Panc1 (cell line): ENCODE data around the gene TEX53. TPM values are rescaled to one million over a fixed set of nuclear protein-coding genes. Genes with fewer than 3 reads are reported as not detected.

Source experiments
- ATAC-seq: fragments of 200-7000 bp; cut with Tn5 transposase; 2 replicates; pipeline ENCODE4 v1.9.1; 2020; ENCODE audit warnings: mild to moderate bottlenecking, moderate library complexity
- BruUV-seq: library from RNA; stranded (reverse); fragments of 400-500 nt; replicated peaks from 2 replicates; lab custom pipeline; 2021; lab: Mats Ljungman, UMichigan
- CTCF ChIA-PET: fragments of 300-600 bp; sonication (Branson Sonifier 250); formaldehyde crosslinking; loops from one replicate; lab custom pipeline; 2022; ENCODE audit warnings: antibody characterized with exemption; lab: Charles Lee
- POLR2A ChIA-PET: fragments of 300-600 bp; sonication (Branson Sonifier 250); formaldehyde crosslinking; loops from one replicate; lab custom pipeline; 2022; ENCODE audit warnings: antibody characterized with exemption; lab: Charles Lee
- DNase-seq: peaks from one replicate; pipeline ENCODE4 v3.0.0-alpha.2; 2010; ENCODE audit warnings: low read depth, low spot score
- H3K27ac ChIP-seq: 2 replicates; pipeline ENCODE4 v1.5.1; 2011; ENCODE audit warnings: mild to moderate bottlenecking, low read length, inconsistent platforms
- H3K27me3 ChIP-seq: fragments of 200-500 bp; sonication (Bioruptor generic); 2 replicates; pipeline ENCODE4 v1.6.0; 2014; ENCODE audit warnings: low read length, inconsistent platforms; ENCODE audit not compliant: control insufficient read depth, insufficient read depth
- H3K36me3 ChIP-seq: fragments of 200-500 bp; sonication (Bioruptor generic); 2 replicates; pipeline ENCODE4 v1.5.1; 2014; ENCODE audit warnings: inconsistent platforms, mild to moderate bottlenecking, low read length, moderate library complexity; ENCODE audit not compliant: control insufficient read depth, insufficient read depth
- H3K4me1 ChIP-seq: 2 replicates; pipeline ENCODE4 v1.5.1; 2011; ENCODE audit warnings: inconsistent platforms, mild to moderate bottlenecking, low read length, moderate library complexity; ENCODE audit not compliant: control insufficient read depth, insufficient read depth
- H3K4me3 ChIP-seq, 2 experiments: 2 replicates each; pipeline ENCODE4 v1.5.1; 2011 to 2012; ENCODE audit warnings: low read depth in 2 of 2, low read length in 2 of 2, mild to moderate bottlenecking in 2 of 2, inconsistent platforms in 1 of 2, moderate library complexity in 1 of 2
- H3K9me3 ChIP-seq: fragments of 200-500 bp; sonication (Bioruptor generic); 2 replicates; pipeline ENCODE4 v1.5.1; 2014; ENCODE audit warnings: low read depth, mild to moderate bottlenecking, inconsistent platforms, low read length, moderate library complexity; ENCODE audit not compliant: control insufficient read depth, insufficient read depth
- POLR2AphosphoS5 ChIP-seq: IDR thresholded peaks from 2 replicates; pipeline ENCODE4 v1.6.1; 2012; ENCODE audit warnings: mild to moderate bottlenecking, low read depth, low read length, moderate library complexity
- SIN3A ChIP-seq: IDR thresholded peaks from 2 replicates; pipeline ENCODE4 v1.6.1; 2012; ENCODE audit warnings: low read depth, mild to moderate bottlenecking, low read length, moderate library complexity, borderline replicate concordance; ENCODE audit not compliant: insufficient read depth
- TCF7L2 ChIP-seq: IDR thresholded peaks from 2 replicates; pipeline ENCODE4 v1.6.1; 2011; ENCODE audit warnings: mild to moderate bottlenecking, low read depth, low read length, inconsistent platforms
- in situ Hi-C: cut with HindIII; loops from 2 replicates; pipeline ENCODE4 v1.10.0; 2016; ENCODE audit warnings: low sequenced_read_pairs, low pct_unique_long_range_greater_than_20kb
- intact Hi-C: fragments of 100-400 bp; cut with micrococcal nuclease; formaldehyde crosslinking; loops from one replicate; pipeline ENCODE4 v1.10.0; 2022; ENCODE audit not compliant: unreplicated experiment
- total RNA-seq: library from RNA; stranded (reverse); gene quantifications from one replicate; pipeline ENCODE4 v1.2.1, GENCODE V29; 2021; ENCODE audit not compliant: unreplicated experiment
- TF ChIP-seq, protein P1 (sequence below): fragments of 450-650 bp; IDR thresholded peaks from 2 replicates; pipeline ENCODE4 v1.5.1; 2017; ENCODE audit warnings: mild to moderate bottlenecking
- TF ChIP-seq, protein P2 (sequence below), 2 experiments: IDR thresholded peaks; 2 replicates each; pipeline ENCODE4 v1.6.1; 2011 to 2012; ENCODE audit warnings: low read depth in 2 of 2, control low read depth in 1 of 2, low read length in 1 of 2, mild to moderate bottlenecking in 1 of 2, moderate library complexity in 1 of 2; ENCODE audit not compliant: insufficient read depth in 1 of 2

The TEX53 gene
- total RNA-seq, 1 experiment from 2014 or later: not detected

DNA sequence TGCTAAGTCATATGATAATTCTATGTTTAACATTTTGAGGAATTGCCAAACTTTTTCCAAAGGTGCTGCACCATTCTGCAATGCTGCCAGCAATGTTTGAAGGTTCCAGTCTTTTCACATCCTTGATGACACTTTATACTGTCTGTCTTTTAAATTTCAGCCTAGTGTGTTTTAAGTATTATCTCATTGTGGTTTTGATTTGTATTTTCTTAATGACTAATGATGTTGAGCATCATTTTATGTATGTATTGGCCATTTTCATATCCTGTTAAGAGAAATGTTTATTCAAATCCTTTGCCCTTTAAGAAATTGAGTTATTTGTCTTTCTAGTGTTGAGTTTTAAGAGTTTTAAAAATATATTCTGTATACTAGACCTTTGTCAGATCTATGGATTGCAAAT, 29.4 kb upstream of the TEX53 start:
- POLR2A ChIA-PET: no interaction called here
- no TSS peak for BruUV-seq
- CTCF ChIA-PET: no interaction called here
- Histone ChIP-seq H3K4me1 (no peaks in the 10 kb centered on the region), H3K4me3 (no peak overlapping the region), H3K36me3 (no peaks in the 10 kb centered on the region), H3K9me3 (no peaks in the 10 kb centered on the region), H3K27me3 (no peaks in the 10 kb centered on the region), H3K27ac (no peak overlapping the region)
- in situ Hi-C loops: no loop called here
- ATAC-seq: no peak
- DNase-seq: no peak
- intact Hi-C loops: no loop called here
- TF ChIP-seq POLR2AphosphoS5: no peak
- no peak for TF ChIP-seq SIN3A
- no peak for TF ChIP-seq TCF7L2
- TF ChIP-seq, protein P1, sequence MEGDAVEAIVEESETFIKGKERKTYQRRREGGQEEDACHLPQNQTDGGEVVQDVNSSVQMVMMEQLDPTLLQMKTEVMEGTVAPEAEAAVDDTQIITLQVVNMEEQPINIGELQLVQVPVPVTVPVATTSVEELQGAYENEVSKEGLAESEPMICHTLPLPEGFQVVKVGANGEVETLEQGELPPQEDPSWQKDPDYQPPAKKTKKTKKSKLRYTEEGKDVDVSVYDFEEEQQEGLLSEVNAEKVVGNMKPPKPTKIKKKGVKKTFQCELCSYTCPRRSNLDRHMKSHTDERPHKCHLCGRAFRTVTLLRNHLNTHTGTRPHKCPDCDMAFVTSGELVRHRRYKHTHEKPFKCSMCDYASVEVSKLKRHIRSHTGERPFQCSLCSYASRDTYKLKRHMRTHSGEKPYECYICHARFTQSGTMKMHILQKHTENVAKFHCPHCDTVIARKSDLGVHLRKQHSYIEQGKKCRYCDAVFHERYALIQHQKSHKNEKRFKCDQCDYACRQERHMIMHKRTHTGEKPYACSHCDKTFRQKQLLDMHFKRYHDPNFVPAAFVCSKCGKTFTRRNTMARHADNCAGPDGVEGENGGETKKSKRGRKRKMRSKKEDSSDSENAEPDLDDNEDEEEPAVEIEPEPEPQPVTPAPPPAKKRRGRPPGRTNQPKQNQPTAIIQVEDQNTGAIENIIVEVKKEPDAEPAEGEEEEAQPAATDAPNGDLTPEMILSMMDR: no peak
- TF ChIP-seq, protein P2, sequence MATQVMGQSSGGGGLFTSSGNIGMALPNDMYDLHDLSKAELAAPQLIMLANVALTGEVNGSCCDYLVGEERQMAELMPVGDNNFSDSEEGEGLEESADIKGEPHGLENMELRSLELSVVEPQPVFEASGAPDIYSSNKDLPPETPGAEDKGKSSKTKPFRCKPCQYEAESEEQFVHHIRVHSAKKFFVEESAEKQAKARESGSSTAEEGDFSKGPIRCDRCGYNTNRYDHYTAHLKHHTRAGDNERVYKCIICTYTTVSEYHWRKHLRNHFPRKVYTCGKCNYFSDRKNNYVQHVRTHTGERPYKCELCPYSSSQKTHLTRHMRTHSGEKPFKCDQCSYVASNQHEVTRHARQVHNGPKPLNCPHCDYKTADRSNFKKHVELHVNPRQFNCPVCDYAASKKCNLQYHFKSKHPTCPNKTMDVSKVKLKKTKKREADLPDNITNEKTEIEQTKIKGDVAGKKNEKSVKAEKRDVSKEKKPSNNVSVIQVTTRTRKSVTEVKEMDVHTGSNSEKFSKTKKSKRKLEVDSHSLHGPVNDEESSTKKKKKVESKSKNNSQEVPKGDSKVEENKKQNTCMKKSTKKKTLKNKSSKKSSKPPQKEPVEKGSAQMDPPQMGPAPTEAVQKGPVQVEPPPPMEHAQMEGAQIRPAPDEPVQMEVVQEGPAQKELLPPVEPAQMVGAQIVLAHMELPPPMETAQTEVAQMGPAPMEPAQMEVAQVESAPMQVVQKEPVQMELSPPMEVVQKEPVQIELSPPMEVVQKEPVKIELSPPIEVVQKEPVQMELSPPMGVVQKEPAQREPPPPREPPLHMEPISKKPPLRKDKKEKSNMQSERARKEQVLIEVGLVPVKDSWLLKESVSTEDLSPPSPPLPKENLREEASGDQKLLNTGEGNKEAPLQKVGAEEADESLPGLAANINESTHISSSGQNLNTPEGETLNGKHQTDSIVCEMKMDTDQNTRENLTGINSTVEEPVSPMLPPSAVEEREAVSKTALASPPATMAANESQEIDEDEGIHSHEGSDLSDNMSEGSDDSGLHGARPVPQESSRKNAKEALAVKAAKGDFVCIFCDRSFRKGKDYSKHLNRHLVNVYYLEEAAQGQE (IDR thresholded peaks at IDR 0.05; ENCODE audit: insufficient read depth in 1 of 2, low read depth in 2 of 2, low read length in 1 of 2): no peak

DNA sequence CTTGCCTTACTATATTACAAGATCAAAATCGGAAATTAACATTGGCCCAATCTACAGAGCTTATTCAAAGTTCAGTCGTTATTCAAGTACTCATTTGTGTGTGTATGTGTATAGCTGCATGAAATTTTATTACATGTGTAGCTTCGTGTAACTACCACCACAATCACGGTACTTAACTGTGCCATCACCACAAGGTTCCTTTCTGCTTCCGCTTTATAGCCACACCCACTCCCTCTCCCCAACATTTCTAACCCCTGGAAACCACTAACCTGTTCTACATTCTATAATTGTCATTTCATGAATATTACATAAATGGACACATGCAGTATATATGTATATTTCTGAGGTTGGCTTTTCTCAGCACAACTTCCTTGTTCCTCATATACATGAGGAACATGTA, 28.3 kb upstream of the TEX53 start:
- Histone ChIP-seq H3K36me3 (no peaks in the 10 kb centered on the region), H3K9me3 (no peaks in the 10 kb centered on the region), H3K27me3 (no peaks in the 10 kb centered on the region), H3K4me1 (no peaks in the 10 kb centered on the region), H3K27ac (no peak overlapping the region), H3K4me3 (no peak overlapping the region)
- ChIA-PET CTCF (interaction anchor here (0.7 kb wide), 1 partner anchor 179 kb away, joined by 4 read pairs; no protein-coding TSS in a partner anchor), POLR2A (interaction anchor here (0.5 kb wide), 1 partner anchor 287 kb away, joined by 6 read pairs; no protein-coding TSS in a partner anchor)
- no peak for DNase-seq
- in situ Hi-C loops (no loop called here), intact Hi-C loops (no loop called here)
- no peak for ATAC-seq
- TF ChIP-seq, protein P1: no peak
- TF ChIP-seq, protein P2 (IDR thresholded peaks at IDR 0.05; ENCODE audit: insufficient read depth in 1 of 2, low read depth in 2 of 2, low read length in 1 of 2): no peak
- TF ChIP-seq SIN3A: no peak
- no peak for TF ChIP-seq POLR2AphosphoS5
- TF ChIP-seq TCF7L2: no peak
- no TSS peak for BruUV-seq
